Measurements from ENCODE around the gene BLMH.
"Not testable (repeated sequence)": the region's sequence is repeated elsewhere in the genome, so short reads cannot be mapped to it uniquely, and the experiment has no call there.

Gene BLMH

GRCh38 chr17:30246460-30246859 is 45.3 kb downstream of the BLMH start:
- DNase-seq = no peak

DNA sequence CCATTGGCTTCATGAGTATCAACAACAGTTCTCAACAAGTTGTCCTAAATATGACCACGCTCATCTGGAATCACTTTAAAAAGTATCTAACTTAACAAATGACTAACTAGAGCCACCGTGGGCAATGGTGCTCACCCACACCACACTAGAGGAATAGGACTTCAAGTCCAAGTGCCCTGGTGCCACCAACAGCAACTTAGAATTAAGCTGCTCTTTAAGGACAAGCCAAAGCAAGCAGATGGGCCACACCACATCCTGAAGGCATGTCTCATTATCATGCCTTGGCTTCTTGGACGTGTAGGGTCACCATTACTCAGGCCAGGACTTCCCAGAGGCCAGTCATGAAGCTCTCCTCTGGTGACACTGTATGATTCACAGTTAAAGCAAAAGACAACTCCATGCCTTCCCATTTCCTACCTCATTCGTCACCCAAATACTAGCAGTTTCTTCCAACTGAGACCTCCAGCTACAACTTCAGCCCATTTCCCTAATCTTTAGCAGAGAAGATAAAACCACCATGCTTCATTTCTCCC is 46.8 kb downstream of the BLMH start:
- no peak for DNase-seq

- DNase-seq = no peak
Measured at GRCh38 chr17:30243568-30243967, 48.2 kb downstream of the BLMH start.

DNA sequence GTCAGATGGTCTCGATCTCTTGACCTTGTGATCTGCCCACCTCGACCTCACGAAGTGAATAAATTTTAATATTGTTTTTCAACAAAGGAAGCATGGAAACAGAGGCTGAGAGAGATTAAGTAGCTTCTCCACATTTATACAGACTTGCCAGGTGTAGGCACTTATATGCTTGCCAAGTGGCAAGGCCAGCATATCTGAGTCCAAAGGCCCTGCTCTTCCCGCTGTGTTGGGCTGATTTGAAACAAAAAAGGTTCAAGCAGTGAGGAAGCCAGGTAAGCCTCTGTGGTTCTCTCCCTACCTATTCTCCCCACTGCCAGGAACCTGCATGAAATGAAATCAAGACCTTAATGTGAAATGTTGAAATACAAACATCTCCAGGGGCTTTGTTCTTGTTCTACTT is 48.7 kb downstream of the BLMH start:
- no peak for DNase-seq

DNA sequence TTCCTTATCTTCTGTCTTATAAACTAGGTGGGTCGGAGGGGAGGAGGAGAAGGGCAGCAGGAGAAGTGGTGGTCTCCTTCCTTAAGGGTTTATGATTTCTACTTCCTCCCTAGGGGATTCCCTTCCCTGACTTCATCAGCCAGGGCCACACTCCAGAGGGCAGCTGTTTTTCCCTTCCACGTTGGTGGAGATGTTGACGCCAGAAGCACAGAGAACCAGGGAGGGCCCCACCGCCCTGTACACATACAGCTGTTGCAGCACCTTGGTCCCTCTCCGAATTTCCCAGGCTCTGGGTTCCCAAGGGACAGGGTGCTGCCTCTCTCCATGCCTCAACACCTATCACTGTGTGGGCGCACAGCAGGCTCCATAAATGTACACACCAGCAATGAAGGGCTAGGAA is 50.7 kb downstream of the BLMH start:
- DNase-seq = no peak

GRCh38 chr17:30240177-30240576 is 51.6 kb downstream of the BLMH start:
- no peak for DNase-seq

DNA sequence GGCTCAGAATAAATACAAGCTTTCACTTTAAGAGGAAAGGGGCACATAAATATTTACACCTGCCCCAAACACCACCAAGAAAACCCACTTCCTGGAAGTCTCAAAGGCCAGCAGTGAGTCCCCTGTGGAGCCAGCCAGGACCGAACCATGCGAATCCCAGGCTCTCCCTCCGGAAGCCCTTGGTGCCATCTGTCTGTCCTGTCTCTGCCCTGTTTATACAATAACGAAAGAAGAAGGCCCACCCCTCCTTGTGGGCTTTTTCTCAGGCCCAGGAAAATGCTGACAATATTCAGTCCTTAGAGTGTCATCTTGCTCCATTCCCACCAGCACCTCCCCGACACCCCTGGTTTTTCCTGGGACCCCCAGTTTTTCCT is 52.7 kb downstream of the BLMH start:
- no peak for DNase-seq

- no peak for DNase-seq
Measured at GRCh38 chr17:30238387-30239088, 53.2 kb downstream of the BLMH start.

DNA sequence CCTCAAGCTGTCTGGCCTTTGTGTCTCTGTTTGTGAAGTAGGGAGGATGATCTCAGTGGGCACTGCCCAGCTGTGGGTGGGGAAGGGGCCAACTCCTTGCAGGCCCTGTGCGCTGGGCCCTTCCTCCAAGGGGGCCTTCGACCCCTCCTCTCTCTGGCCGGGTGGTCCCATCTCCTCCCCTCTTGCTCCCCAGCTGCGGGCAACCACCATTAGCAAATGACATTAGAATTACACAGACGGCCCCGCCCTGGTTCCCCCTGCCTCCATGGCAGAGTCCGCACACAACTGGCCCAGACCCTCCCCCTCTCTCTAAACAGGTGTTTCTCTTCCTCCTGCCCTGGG is 53.8 kb downstream of the BLMH start:
- DNase-seq = no peak

DNA sequence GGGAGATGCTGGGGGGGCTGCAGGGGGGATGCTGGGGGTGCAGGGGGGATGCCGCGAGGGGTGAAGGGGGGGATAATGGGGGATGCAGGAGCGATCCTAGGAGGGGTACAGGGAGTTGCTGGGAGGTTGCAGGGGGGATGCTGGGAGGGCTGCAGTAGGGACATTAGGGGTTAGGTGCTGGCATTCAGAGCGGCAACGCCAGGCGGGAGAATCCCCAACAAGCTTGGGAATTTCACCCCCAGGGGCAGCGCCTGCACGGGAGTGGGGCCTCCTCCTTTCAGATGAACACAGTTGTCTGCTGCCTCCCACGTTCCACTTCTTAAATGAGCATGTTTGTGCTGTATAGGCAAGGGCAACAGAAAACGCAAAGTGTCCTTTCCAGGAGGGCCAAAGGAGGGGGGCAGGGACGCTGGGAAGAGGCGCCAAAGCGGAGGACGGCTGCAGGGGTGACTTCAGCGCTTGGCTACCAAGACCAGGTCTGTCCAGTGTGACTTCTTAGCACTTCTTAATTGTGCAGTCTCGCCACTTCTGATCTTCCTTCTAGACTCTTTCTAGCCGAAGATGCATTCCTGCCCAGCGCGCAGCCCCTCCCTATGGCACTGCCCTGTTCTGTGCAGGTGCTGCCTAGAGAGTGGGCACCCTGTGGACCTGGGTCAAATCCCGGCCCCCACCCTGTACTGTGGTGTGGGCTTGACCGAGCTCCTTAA is 54.3 kb downstream of the BLMH start:
- DNase-seq = no peak

DNA sequence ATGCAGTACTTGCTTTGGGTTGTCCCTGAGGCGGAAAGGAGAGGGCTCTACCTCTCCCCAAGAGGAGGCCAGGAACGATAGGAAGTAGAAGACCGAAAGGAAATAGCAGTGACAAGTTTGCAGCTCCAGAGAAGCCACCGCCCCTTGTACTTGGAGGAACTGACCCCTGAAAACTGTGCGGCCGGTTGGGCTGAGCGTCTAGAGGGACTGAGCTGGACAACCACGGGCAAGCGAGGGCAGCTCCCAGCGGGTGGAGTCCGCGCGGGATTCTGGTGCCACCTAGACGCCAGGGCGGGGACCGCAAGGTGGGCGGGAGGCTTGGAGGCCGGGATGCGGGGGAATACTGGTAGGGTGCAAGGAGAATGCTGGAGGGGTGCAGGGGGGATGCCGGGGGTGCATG is 55.0 kb downstream of the BLMH start:
- no peak for DNase-seq

- DNase-seq = no peak
Measured at GRCh38 chr17:30236297-30236624, 55.5 kb downstream of the BLMH start.

GRCh38 chr17:30235386-30236296 is 56.1 kb downstream of the BLMH start, which contains the start of gene SLC6A4:
Gene SLC6A4, minus strand, starts transcription at chr17:30235697. Its CDS starts 13,739 bp downstream, at chr17:30221958.
- no peak for DNase-seq

DNA sequence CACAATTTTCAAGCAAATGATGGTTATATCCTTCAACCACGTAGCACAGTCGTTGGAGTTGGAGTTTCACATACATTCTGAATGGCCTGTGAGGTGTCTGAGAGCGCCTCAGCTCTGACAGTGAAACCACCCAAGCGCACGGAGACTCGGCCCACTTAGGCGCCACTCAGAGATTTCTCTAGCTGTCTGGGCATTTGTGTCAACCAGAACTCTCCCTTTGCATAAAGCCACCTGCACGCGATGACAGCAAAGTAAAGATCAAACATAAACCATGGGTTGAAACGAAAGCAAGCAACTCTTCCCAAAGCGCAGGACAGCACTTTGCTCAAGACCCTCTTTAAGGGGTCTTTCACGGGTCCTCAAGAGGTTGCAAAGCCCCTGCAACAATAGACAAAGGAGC is 56.8 kb downstream of the BLMH start:
- DNase-seq = no peak

DNA sequence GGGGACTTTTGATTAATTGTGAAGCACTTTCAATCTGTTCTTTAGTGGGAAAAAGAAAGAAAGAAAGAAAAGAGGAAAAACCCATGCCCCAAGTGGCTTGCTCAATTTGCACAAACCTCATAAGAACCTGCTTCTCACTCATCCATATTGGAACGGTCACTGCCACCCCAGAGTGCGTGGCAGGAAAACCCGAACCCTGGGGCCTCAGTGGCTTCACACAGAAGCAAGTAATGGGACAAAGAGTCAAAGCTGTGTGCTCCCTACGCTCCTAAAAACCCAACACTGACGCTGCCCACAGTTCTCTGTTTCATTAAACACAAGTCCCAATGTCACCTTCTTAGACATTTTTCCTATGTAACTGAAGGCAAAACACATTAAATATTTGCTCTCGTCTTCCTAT is 57.4 kb downstream of the BLMH start:
- DNase-seq = no peak

DNA sequence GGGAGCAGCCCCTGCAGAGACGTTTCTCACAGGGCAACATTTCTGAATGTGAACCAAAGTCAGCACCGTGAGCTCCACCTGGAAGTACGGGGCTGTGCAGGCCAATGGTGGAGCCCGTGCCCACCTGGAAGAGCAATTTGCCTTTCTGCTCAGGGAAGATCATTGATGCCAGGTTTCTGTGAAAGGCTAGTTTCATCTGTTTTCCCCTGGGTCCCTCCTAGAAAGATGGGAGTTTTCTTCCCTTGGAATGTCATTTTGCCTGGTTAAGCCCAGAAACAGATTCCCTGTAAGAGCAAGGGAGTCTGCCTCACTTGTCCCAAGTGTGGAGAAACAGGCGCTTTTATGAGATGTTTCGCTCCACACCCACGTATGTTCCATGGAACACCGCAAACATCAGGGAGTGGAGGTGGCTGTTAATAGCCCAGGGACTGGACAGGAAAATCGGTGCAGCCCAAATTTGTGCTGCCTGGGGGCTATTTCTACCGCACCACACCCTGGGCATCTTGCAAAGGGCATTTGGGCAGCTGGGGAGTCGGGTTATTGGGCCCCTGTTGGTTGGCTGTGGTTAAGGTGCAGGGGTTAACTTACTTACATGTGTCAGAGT is 58.8 kb downstream of the BLMH start:
- DNase-seq = no peak

DNA sequence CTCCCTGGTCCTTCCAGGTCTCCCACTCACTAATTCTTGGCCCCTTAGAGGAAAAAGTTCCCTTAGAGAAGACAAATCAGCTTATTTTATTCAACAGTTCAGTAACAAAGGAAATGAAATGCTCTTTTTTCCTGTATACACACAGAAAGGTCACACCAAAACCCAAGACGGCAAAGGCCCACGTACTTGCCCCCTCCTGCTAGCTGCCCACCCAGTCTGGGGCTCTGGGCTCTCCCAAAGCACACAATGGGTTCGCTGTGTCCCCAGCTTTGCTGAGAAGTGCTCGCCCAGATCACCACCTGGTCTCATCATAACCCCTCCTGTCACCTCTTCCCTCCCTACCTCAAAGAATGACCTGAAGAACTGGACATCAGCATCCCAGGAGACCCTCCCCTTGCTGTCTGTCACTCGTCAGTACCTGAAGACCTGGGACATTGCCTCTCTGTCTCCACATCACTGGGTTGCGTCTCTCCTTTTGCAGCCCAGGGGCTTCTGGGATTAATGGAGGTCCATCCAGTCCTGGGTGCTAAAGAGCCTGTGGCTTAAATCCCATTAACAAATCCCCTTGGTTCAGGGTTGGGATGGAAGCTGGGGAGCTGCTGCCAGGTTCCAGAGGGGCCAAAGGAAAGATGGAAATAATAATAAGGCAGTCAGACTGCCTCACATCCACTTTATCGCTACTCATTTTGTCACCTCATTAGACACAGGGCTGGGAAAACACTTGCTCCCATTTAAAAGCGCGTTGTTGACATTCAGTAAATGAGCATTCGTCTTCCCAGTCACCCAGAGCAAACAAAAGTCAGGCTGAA is 59.5 kb downstream of the BLMH start:
- DNase-seq = no peak

- DNase-seq = no peak
Measured at GRCh38 chr17:30230596-30231125, 61.1 kb downstream of the BLMH start.

GRCh38 chr17:30230009-30230408 is 61.7 kb downstream of the BLMH start:
- not testable (repeated sequence) for DNase-seq

- DNase-seq = no peak
Measured at GRCh38 chr17:30229012-30229411, 62.7 kb downstream of the BLMH start.

GRCh38 chr17:30228011-30228410 is 63.7 kb downstream of the BLMH start:
- DNase-seq = no peak

DNA sequence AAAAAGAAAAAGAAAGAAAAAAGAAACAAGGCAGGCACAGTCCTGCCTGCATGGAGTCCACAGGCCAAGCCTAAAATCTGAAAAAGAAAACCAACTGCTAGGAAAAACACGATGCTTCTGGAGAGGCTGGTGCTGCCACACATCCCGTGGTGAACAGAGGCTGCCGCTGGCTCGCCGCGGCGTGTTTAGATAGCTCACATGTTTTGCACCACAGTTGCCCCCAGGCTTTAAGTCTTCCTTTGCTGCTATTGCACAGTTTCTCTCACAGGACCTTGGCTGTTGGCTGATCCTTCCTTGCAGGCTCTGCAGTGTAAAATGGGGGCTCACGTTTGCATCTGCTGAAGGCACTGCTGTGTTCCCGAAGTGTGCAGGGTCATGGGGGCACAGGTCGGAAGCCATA is 64.9 kb downstream of the BLMH start:
- no peak for DNase-seq

Measured in stimulated activated CD4-positive, alpha-beta T cell treated with anti-CD3 and anti-CD28 coated beads, Interleukin-4, amount 100 ng/mL, for 1 hour (primary cell).